DMS53 (cell line): Measurements from ENCODE around the gene CLMN.

Experiments
- DNase-seq: peaks from one replicate; lab custom pipeline; 2025; lab: John Stamatoyannopoulos, UW

The CLMN gene

GRCh38 chr14:95238487-95239298 lies 81.0 kb downstream of the CLMN start:
- DNase-seq: no peak

- no peak for DNase-seq
Observed at GRCh38 chr14:95237958-95238340, 81.8 kb downstream of the CLMN start.

GRCh38 chr14:95237121-95237957 lies 82.4 kb downstream of the CLMN start:
- DNase-seq: no peak

GRCh38 chr14:95236221-95236620 lies 83.5 kb downstream of the CLMN start:
- DNase-seq: no peak

- no peak for DNase-seq
Observed at GRCh38 chr14:95235767-95236166, 83.9 kb downstream of the CLMN start.

- DNase-seq: no peak
Observed at GRCh38 chr14:95235351-95235750, 84.4 kb downstream of the CLMN start.

GRCh38 chr14:95234426-95234825 lies 85.3 kb downstream of the CLMN start:
- no peak for DNase-seq

GRCh38 chr14:95233702-95234241 lies 85.9 kb downstream of the CLMN start:
- DNase-seq: no peak

- no peak for DNase-seq
Observed at GRCh38 chr14:95232894-95233584, 86.7 kb downstream of the CLMN start.

- no peak for DNase-seq
Observed at GRCh38 chr14:95231966-95232633, 87.6 kb downstream of the CLMN start.

GRCh38 chr14:95229749-95230148 lies 90.0 kb downstream of the CLMN start:
- no peak for DNase-seq

- DNase-seq: no peak
Observed at GRCh38 chr14:95228240-95228639, 91.5 kb downstream of the CLMN start.

GRCh38 chr14:95227279-95227860 lies 92.3 kb downstream of the CLMN start:
- no peak for DNase-seq

- DNase-seq: no peak
Observed at GRCh38 chr14:95226801-95227200, 92.9 kb downstream of the CLMN start.

GRCh38 chr14:95225251-95225887 lies 94.3 kb downstream of the CLMN start:
- DNase-seq: no peak

- DNase-seq: no peak
Observed at GRCh38 chr14:95222870-95223398, 96.8 kb downstream of the CLMN start.

- DNase-seq: no peak
Observed at GRCh38 chr14:95222151-95222631, 97.5 kb downstream of the CLMN start.

GRCh38 chr14:95221531-95221930 lies 98.2 kb downstream of the CLMN start:
- no peak for DNase-seq

GRCh38 chr14:95220663-95221231 lies 99.0 kb downstream of the CLMN start:
- no peak for DNase-seq
